PC-9 (cell line): Measurements from ENCODE around the gene SH3RF1.

Source experiments
- CTCF ChIP-seq: fragments of 200-600 bp; sonication (generic); conservative IDR thresholded peaks from 2 replicates; pipeline ENCODE4 v1.6.1; 2017; ENCODE audit warnings: mixed run types, antibody characterized with exemption, mild to moderate bottlenecking, moderate library complexity
- EZH2 ChIP-seq: fragments of 200-600 bp; sonication (generic); IDR thresholded peaks from 2 replicates; pipeline ENCODE4 v1.8.0; 2017; ENCODE audit warnings: antibody characterized with exemption, low read depth

GRCh38 chr4:169070071-169070894, 200.5 kb downstream of the SH3RF1 start:
- no peak for TF ChIP-seq CTCF
- no peak for TF ChIP-seq EZH2
